ENCODE measurements around the gene TRNAU1AP.
"Not testable (repeated sequence)": the region's sequence is repeated elsewhere in the genome, so short reads cannot be mapped to it uniquely, and the experiment has no call there.

TRNAU1AP gene

DNA sequence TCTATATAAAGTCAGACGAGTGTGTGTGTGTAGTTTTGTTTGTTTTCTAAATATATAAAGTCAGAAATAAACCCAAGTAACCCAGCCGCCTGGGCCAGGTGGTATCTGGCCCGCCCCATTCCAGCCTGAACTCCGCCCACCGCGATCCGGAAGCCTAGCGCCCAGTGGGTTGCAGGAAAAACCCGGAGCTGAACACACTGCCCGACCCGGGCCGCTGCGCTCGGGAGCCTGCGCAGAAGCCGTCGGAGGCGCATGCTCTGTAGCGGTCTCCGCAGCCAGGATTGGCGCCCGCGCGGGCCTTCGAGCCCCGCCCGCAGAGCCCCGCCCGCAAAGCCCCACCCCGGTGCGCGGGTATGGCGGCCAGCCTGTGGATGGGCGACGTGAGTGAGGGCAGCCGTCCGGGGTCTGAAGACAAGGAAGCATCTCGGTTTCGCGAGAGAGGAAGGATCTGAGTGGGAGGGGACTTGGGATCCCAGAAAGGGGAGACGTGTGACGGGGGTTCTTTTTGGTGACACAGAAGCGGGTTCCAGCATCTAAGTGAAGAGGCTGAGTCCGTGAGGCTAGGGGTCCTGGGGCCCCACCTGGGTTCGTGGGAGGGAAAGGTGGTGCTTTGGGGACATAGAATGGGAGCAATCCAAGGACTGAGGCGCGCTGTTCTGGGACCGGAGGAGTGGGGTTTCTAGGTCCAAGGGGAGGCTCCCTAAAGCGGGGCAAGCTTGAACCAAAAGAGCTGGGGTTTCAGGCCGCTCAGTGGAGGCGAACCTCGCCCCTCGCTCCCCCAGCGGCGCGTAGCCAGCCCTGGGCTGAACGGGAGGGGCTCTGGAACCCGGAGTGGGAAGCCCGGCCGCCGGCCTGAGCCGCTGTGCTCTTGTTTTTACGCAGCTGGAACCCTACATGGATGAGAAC lies at the start of gene TRNAU1AP:
TSS of gene TRNAU1AP (plus strand) at position 328 of the 906 bp plus-strand sequence. CDS start at position 354, 26 bp downstream.
- peak; percentile 93 to 96 for DNase-seq (ENCODE audit: low read depth in 1 of 2, low spot score in 1 of 2)

- DNase-seq (ENCODE audit: low read depth in 1 of 2, low spot score in 1 of 2) = no peak
Measured at GRCh38 chr1:28503117-28503516, 49.8 kb upstream of the TRNAU1AP start.

GRCh38 chr1:28505406-28506187 lies 47.3 kb upstream of the TRNAU1AP start, which contains the start of gene RCC1:
RCC1 (plus strand) TSS chr1:28506043; CDS start chr1:28529867, 23,824 bp downstream.
- DNase-seq (ENCODE audit: low read depth in 1 of 2, low spot score in 1 of 2) = peak; percentile 82 to 91

GRCh38 chr1:28506907-28507246 lies 46.0 kb upstream of the TRNAU1AP start:
- no peak for DNase-seq (ENCODE audit: low read depth in 1 of 2, low spot score in 1 of 2)

DNA sequence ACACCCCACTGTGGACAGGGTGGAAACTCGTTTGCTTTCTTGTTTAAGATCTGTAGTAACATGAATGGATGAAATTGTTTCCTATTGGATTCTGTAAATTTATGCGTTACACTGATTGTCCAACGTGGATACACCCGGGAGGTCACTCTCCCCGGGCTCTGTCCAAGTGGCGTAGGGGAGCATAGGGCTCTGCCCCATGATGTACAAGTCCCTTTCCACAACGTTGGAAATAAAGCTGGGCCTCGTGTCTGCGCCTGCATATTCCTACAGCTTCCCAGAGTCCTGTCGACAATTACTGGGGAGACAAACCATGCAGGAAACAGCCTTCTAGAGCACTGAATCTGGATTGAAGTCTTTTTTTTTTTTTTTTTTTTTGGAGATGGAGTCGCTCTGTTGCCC lies 45.6 kb upstream of the TRNAU1AP start:
- no peak for DNase-seq (ENCODE audit: low read depth in 1 of 2, low spot score in 1 of 2)

GRCh38 chr1:28507646-28508434 lies 45.0 kb upstream of the TRNAU1AP start:
- DNase-seq (ENCODE audit: low read depth in 1 of 2, low spot score in 1 of 2) = no peak

DNA sequence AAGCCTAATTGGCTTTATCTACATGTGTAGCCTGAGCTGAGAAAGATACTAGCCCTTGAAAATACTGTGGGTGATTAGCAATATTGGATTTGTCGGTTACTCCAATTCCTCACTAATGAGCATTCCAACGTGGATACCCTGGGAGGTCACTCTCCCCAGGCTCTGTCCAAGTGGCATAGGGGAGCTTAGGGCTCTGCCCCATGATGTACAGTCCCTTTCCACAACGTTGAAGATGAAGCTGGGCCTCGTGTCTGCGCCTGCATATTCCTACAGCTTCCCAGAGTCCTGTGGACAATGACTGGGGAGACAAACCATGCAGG lies 44.5 kb upstream of the TRNAU1AP start:
- DNase-seq (ENCODE audit: low read depth in 1 of 2, low spot score in 1 of 2) = no peak

GRCh38 chr1:28509705-28510272 lies 43.1 kb upstream of the TRNAU1AP start:
- DNase-seq (ENCODE audit: low read depth in 1 of 2, low spot score in 1 of 2) = no peak

DNA sequence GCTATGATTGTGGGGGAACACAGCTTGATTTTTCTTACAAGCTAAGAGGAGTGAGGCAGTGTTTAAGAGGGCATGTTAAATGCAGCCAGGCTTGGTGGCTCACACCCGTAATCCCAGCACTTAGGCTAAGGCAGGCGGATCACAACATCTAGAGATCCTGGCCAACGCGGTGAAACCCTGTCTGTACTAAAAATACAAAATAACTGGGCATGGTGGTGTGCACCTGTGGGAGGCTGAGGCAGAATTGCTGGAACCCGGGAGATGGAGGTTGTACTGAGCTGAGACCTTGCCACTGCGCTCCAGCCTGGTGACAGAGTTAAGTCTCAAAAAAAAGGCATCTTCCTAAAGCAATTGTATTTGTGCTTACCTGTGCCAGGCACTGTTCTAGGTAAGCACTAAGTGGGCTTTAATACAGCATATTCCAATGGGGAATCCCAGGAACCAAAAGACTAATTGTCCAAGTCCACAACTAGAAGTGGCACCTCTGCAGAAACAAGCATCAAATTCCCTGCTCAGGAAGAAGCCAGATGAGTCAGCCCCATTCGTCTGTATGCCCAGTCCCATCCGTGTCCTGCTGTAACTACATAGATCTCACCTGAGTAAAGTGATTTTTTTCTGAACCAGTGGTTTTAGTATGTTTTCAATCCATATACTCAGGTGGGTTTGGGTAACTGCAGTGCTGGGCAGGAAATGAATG lies 42.5 kb upstream of the TRNAU1AP start:
- no peak for DNase-seq (ENCODE audit: low read depth in 1 of 2, low spot score in 1 of 2)

DNA sequence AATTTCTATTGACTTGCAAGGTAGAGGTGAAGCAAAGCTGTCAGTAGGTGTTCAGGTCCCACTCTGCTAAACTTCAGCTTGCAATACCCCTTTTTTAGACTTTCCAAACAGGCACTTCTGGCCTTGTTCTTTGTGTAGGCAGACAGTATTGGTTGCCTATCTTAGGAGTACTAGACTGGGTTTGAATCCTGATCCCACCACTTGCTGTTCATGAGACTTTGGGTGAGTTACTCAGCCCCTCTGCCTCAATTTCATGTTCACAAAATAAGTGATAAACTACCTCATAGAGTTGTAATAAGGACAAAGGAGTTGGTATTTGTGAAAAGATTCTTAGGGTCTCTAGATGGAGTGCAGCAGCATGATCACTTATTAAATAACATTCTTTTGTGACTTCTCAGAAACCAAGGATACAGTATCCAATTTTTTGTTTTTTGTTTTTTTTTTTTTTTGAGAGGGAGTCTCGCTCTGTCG lies 41.9 kb upstream of the TRNAU1AP start:
- no peak for DNase-seq (ENCODE audit: low read depth in 1 of 2, low spot score in 1 of 2)

DNA sequence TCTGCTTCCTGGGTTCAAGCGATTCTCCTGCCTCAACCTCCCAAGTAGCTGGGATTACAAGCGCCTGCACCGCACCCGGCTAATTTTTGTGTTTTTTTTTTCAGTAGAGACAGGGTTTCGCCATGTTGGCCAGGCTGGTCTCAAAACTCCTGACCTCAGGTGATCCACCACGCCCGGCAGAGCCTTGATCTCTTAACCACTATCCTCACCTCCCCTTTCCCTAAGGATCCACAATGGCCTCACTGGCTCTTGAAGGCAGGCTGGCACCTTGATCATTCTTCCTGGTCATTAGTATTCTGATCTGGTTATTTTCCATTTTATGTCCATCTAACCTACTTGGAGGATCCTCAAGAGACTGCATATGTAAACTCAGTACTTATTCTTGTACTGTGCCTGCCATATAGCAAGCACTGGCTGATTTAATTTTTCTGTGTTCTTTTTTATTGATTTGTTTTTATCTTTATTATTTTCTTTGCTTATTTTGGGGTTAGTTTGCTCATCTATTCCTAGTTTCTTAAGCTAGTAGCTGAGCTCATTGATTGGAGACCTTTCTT lies 40.8 kb upstream of the TRNAU1AP start:
- no peak for DNase-seq (ENCODE audit: low read depth in 1 of 2, low spot score in 1 of 2)

DNA sequence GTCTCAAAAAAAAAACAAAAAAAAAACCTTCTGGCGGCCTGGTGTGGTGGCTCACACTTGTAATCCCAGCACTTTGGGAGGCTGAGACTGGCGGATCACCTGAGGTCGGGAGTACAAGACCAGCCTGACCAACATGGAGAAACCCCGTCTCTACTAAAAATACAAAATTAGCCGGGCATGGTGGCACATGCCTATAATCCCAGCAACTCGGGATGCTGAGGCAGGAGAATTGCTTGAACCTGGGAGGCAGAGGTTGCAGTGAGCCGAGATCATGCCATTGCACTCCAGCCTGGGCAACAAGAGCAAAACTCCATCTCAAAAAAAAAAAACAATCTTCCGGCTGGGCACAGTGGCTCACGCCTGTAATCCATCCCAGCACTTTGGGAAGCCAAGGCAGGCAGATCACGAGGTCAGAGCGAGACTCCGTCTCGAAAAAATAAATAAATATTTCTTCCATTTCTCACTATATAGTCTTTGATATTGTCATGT lies 38.4 kb upstream of the TRNAU1AP start:
- not testable (repeated sequence) for DNase-seq (ENCODE audit: low read depth in 1 of 2, low spot score in 1 of 2)

DNA sequence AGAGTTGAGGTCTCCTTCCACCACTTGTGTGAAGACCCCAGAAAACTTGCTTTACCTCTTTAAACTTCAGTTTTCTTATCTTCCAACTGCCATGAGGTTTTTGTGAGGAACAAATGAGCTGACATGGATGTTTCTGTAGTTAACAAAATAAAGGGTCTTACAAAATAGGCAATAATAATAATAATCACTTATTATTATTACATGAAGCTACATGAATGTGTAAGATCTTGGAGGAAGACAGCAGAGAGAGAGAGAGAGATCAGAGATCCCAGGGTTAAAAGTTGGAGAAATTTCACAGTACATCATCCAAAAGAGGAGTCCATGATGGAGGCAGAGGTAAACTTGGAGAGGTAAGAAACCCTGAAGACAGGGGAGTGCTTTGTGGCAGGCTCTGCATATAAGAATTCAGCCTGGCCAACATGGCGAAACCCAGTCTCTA lies 36.3 kb upstream of the TRNAU1AP start:
- no peak for DNase-seq (ENCODE audit: low read depth in 1 of 2, low spot score in 1 of 2)

GRCh38 chr1:28517649-28517999 lies 35.3 kb upstream of the TRNAU1AP start:
- no peak for DNase-seq (ENCODE audit: low read depth in 1 of 2, low spot score in 1 of 2)

- peak; percentile 78 to 83 for DNase-seq (ENCODE audit: low read depth in 1 of 2, low spot score in 1 of 2)
Measured at GRCh38 chr1:28518000-28518744, 34.7 kb upstream of the TRNAU1AP start.

DNA sequence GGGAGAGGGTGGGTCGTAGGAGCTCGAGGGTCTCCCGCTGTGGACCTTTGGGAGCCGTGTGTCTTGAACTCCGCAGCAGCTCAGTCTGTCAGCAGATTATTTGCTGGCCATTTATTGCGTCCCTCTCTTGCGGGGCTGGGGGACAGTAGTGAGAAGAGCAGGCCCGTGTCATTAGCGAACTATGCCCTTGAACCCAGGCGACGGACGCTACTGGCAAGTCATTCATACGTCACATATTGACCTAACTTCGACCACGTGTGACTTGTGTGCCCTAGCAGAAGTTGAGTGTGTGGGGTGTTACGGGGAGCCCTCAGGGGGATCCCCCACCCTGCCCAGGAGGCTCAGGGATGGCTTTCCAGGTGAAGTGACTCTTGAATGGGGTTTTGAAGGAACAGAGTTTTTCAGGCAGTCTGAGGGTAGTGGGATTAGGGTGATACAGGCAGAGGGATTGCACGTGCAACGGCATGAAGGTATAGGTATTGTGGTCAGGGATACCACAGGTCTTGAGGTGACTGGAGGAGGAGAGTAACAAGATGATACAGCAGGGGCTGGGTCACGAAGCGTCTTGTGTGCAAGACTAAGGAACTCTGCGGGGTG lies 34.0 kb upstream of the TRNAU1AP start:
- no peak for DNase-seq (ENCODE audit: low read depth in 1 of 2, low spot score in 1 of 2)

DNA sequence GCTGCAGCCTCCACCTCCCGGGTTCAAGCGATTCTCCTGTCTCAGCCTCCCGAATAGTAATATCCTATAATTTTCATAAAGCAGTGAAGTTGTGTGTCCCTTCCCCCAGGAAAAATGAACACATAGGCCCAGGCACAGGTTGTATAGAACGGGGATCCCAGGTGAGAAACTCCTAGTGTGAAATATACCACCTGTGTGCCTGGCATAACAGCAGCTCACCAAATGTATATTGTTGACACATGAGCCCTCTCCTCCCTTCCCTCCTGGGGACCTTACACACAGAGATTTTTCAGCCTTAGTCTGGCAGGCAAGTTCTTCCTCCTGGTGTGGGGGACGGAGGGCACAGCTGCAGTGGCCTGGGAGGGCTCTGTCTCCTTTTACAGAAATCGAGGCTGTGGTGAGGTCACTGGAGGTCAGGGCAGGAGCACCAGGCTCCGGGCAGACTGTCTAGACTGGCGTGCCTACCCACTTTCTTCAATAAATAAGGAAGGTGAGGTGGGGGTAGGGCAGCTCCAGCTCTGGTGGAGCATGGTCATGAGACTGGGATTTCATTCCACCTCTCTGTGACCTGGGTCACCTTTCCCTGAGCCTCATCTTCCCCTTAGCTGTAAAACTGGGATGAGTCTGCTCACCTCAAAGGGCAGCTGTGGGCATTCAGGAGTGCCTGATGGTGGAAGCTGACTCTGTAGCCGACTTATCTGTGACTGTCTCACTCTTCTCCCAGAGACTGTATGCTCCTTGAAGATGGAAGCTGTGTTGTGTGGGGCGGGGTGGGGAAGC lies 32.7 kb upstream of the TRNAU1AP start:
- DNase-seq (ENCODE audit: low read depth in 1 of 2, low spot score in 1 of 2) = no peak

- not testable (repeated sequence) for DNase-seq (ENCODE audit: low read depth in 1 of 2, low spot score in 1 of 2)
Measured at GRCh38 chr1:28520796-28521195, 32.1 kb upstream of the TRNAU1AP start.
